ENCODE results near the gene NOB1.
"Not testable (repeated sequence)": the region's sequence is repeated elsewhere in the genome, so short reads cannot be mapped to it uniquely, and the experiment has no call there.

The NOB1 gene

GRCh38 chr16:69757375-69757774 is 2.6 kb upstream of the NOB1 start:
- not testable (repeated sequence) for FAIRE-seq

GRCh38 chr16:69756705-69757104 is 2.0 kb upstream of the NOB1 start:
- FAIRE-seq = no peak

- FAIRE-seq = no peak
Measured at GRCh38 chr16:69754143-69754468, 620 bp downstream of the NOB1 start.

- no peak for FAIRE-seq
Measured at GRCh38 chr16:69748694-69749345, 5.9 kb downstream of the NOB1 start.

GRCh38 chr16:69747115-69747514 is 7.6 kb downstream of the NOB1 start:
- FAIRE-seq = no peak

GRCh38 chr16:69745959-69746358 is 8.8 kb downstream of the NOB1 start:
- FAIRE-seq = no peak

GRCh38 chr16:69745232-69745612 is 9.5 kb downstream of the NOB1 start:
- no peak for FAIRE-seq

GRCh38 chr16:69744363-69745231 is 10.1 kb downstream of the NOB1 start:
- no peak for FAIRE-seq

- no peak for FAIRE-seq
Measured at GRCh38 chr16:69741951-69742904, 12.5 kb downstream of the NOB1 start.

GRCh38 chr16:69741519-69741918 is 13.2 kb downstream of the NOB1 start:
- no peak for FAIRE-seq

GRCh38 chr16:69732101-69732500 is 22.6 kb downstream of the NOB1 start:
- no peak for FAIRE-seq

GRCh38 chr16:69731280-69731679 is 23.4 kb downstream of the NOB1 start:
- not testable (repeated sequence) for FAIRE-seq

GRCh38 chr16:69729030-69729429 is 25.7 kb downstream of the NOB1 start:
- not testable (repeated sequence) for FAIRE-seq

- FAIRE-seq = no peak
Measured at GRCh38 chr16:69727916-69728270, 26.8 kb downstream of the NOB1 start.

GRCh38 chr16:69726313-69727060 is 28.2 kb downstream of the NOB1 start, which contains the start of gene NQO1:
Gene NQO1 (minus strand): TSS chr16:69726560. CDS start chr16:69726439, 121 bp downstream.
- FAIRE-seq = peak; percentile 75

- FAIRE-seq = no peak
Measured at GRCh38 chr16:69725480-69726312, 29.0 kb downstream of the NOB1 start.

- FAIRE-seq = no peak
Measured at GRCh38 chr16:69724981-69725479, 29.7 kb downstream of the NOB1 start.

- no peak for FAIRE-seq
Measured at GRCh38 chr16:69724414-69724873, 30.3 kb downstream of the NOB1 start.

GRCh38 chr16:69721441-69721957 is 33.2 kb downstream of the NOB1 start:
- FAIRE-seq = no peak

GRCh38 chr16:69720822-69721430 is 33.8 kb downstream of the NOB1 start:
- FAIRE-seq = no peak

Data from TTC549 (cell line).